Effector CD4-positive, alpha-beta T cell (primary cell): Measurements from ENCODE around the gene MDH2.
"Not testable (repeated sequence)": the region's sequence is repeated elsewhere in the genome, so short reads cannot be mapped to it uniquely, and the experiment has no call there.

ENCODE experiments used
- DNase-seq: peaks from one replicate; pipeline ENCODE4 v3.0.0-alpha.2; 2020

Gene MDH2

GRCh38 chr7:76048668-76048988, 722 bp downstream of the MDH2 start:
- DNase-seq: no peak

GRCh38 chr7:76049295-76049694, 1.4 kb downstream of the MDH2 start:
- no peak for DNase-seq

GRCh38 chr7:76050545-76050944, 2.6 kb downstream of the MDH2 start:
- no peak for DNase-seq

- DNase-seq: no peak
Measured at GRCh38 chr7:76051840-76052239, 3.9 kb downstream of the MDH2 start.

- not testable (repeated sequence) for DNase-seq
Measured at GRCh38 chr7:76052681-76053080, 4.8 kb downstream of the MDH2 start.

GRCh38 chr7:76053461-76053860, 5.6 kb downstream of the MDH2 start:
- no peak for DNase-seq

GRCh38 chr7:76054123-76055120, 6.5 kb downstream of the MDH2 start:
- no peak for DNase-seq

- DNase-seq: no peak
Measured at GRCh38 chr7:76056241-76056640, 8.3 kb downstream of the MDH2 start.

GRCh38 chr7:76057103-76057812, 9.4 kb downstream of the MDH2 start:
- no peak for DNase-seq

- DNase-seq: no peak
Measured at GRCh38 chr7:76057813-76058145, 9.9 kb downstream of the MDH2 start.

GRCh38 chr7:76058745-76059144, 10.8 kb downstream of the MDH2 start:
- DNase-seq: not testable (repeated sequence)

GRCh38 chr7:76060842-76061241, 12.9 kb downstream of the MDH2 start:
- DNase-seq: no peak

GRCh38 chr7:76062254-76062653, 14.3 kb downstream of the MDH2 start:
- DNase-seq: no peak

GRCh38 chr7:76063114-76063513, 15.2 kb downstream of the MDH2 start:
- DNase-seq: no peak

- no peak for DNase-seq
Measured at GRCh38 chr7:76063525-76063924, 15.6 kb downstream of the MDH2 start.

- no peak for DNase-seq
Measured at GRCh38 chr7:76064208-76064970, 16.5 kb downstream of the MDH2 start.

- no peak for DNase-seq
Measured at GRCh38 chr7:76065016-76065612, 17.2 kb downstream of the MDH2 start.

- DNase-seq: no peak
Measured at GRCh38 chr7:76066716-76067503, 19.0 kb downstream of the MDH2 start.

- no peak for DNase-seq
Measured at GRCh38 chr7:76069238-76069638, 21.3 kb downstream of the MDH2 start.

GRCh38 chr7:76071316-76072242, 23.7 kb downstream of the MDH2 start:
- DNase-seq: no peak
